SK-N-SH (cell line): Measurements from ENCODE around the gene TPGS1. TPM values are rescaled to one million over a fixed set of nuclear protein-coding genes. Genes with fewer than 3 reads are reported as not detected.
A peak's percentile ranks its signal among the peaks of the same experiment; 100 is the strongest.

Experiments used
- CTCF ChIA-PET: fragments of 300-600, 350-600 bp; formaldehyde crosslinking; extraction: SDS; loops from one replicate; lab custom pipeline; 2021; lab: Yijun Ruan, JAX
- POLR2A ChIA-PET: fragments of 350-600 bp; sonication (Branson Sonifier 250); formaldehyde crosslinking; extraction: SDS; loops from one replicate; lab custom pipeline; 2020; ENCODE audit warnings: antibody characterized with exemption, inconsistent platforms; lab: Yijun Ruan, JAX
- DNase-seq: peaks from one replicate; pipeline ENCODE4 v3.0.0; 2012
- H2AFZ ChIP-seq: fragments of 200-600 bp; sonication (generic); 2 replicates; pipeline ENCODE4 v1.8.1; 2016; ENCODE audit warnings: antibody characterized with exemption, mild to moderate bottlenecking, low read depth
- H3F3A ChIP-seq: fragments of 200-600 bp; sonication (generic); replicated peaks from 2 replicates; pipeline ENCODE3; 2016; ENCODE audit warnings: antibody characterized with exemption, mild to moderate bottlenecking; ENCODE audit not compliant: insufficient read depth
- H3K27ac ChIP-seq, 2 experiments: fragments of 200-500 bp in 1 of 2; fragments of 200-600 bp in 1 of 2; sonication (Bioruptor generic) in 1 of 2; sonication (generic), shearing (Covaris generic) in 1 of 2; 2 replicates each; pipeline versions ENCODE4 v1.5.1 to v1.6.1; 2014 to 2016; ENCODE audit warnings: low read depth in 2 of 2, inconsistent platforms in 1 of 2, low read length in 1 of 2, mild to moderate bottlenecking in 1 of 2, mixed read lengths in 1 of 2
- H3K27me3 ChIP-seq: fragments of 200-600 bp; sonication (generic), shearing (Covaris generic); 2 replicates; pipeline ENCODE4 v1.6.1; 2016; ENCODE audit warnings: mixed run types; ENCODE audit not compliant: insufficient read depth
- H3K36me3 ChIP-seq, 2 experiments: fragments of 200-500 bp in 1 of 2; fragments of 200-600 bp in 1 of 2; sonication (Bioruptor generic) in 1 of 2; sonication (generic) in 1 of 2; replicated peaks in 1 of 2; 2 replicates each; pipeline versions ENCODE3 to v1.5.1; 2014 to 2016; ENCODE audit warnings: low read length in 1 of 2, mild to moderate bottlenecking in 1 of 2; ENCODE audit not compliant: insufficient read depth in 2 of 2, control insufficient read depth in 1 of 2
- H3K4me1 ChIP-seq, 2 experiments: fragments of 200-500 bp in 1 of 2; fragments of 200-600 bp in 1 of 2; sonication (Bioruptor generic) in 1 of 2; sonication (generic), shearing (Covaris generic) in 1 of 2; 2 replicates each; pipeline versions ENCODE4 v1.5.1 to v1.6.1; 2014 to 2016; ENCODE audit warnings: low read depth in 1 of 2, low read length in 1 of 2, mixed run types in 1 of 2; ENCODE audit not compliant: insufficient read depth in 2 of 2, control insufficient read depth in 1 of 2
- H3K4me2 ChIP-seq: fragments of 200-600 bp; sonication (generic), shearing (Covaris generic); 2 replicates; pipeline ENCODE4 v1.6.1; 2017; ENCODE audit warnings: mixed run types
- H3K4me3 ChIP-seq, 2 experiments: fragments of 200-500 bp in 1 of 2; fragments of 200-600 bp in 1 of 2; sonication (Bioruptor generic) in 1 of 2; sonication (generic), shearing (Covaris generic) in 1 of 2; 2 replicates each; pipeline versions ENCODE4 v1.5.1 to v1.8.1; 2014 to 2016; ENCODE audit warnings: low read depth in 2 of 2, inconsistent platforms in 1 of 2, low read length in 1 of 2, mild to moderate bottlenecking in 1 of 2, mixed read lengths in 1 of 2, moderate library complexity in 1 of 2
- H3K79me2 ChIP-seq: fragments of 200-600 bp; sonication (generic); 2 replicates; pipeline ENCODE4 v1.8.1; 2017; ENCODE audit warnings: mild to moderate bottlenecking; ENCODE audit not compliant: insufficient read depth
- H3K9ac ChIP-seq: fragments of 200-600 bp; sonication (generic); 2 replicates; pipeline ENCODE4 v1.6.1; 2017; ENCODE audit warnings: mixed run types
- H3K9me2 ChIP-seq: fragments of 200-600 bp; sonication (generic); 2 replicates; pipeline ENCODE4 v1.6.1; 2017; ENCODE audit warnings: mixed run types
- H3K9me3 ChIP-seq: fragments of 200-600 bp; sonication (generic); 2 replicates; pipeline ENCODE4 v1.6.1; 2017; ENCODE audit warnings: mixed run types, mild to moderate bottlenecking, moderate library complexity
- H4K20me1 ChIP-seq: fragments of 200-600 bp; sonication (generic); 2 replicates; pipeline ENCODE4 v1.6.1; 2017; ENCODE audit warnings: mild to moderate bottlenecking, mixed run types; ENCODE audit not compliant: insufficient read depth
- CHD2 ChIP-seq: fragments of 150-350 bp; IDR thresholded peaks from 2 replicates; pipeline ENCODE4 v1.6.1; 2018; ENCODE audit warnings: low read length; ENCODE audit not compliant: partially characterized antibody
- CTCF ChIP-seq: fragments of 200-600 bp; sonication (generic); IDR thresholded peaks from 2 replicates; pipeline ENCODE4 v1.6.1; 2017; ENCODE audit warnings: antibody characterized with exemption, mild to moderate bottlenecking, moderate library complexity
- EZH2phosphoT487 ChIP-seq: fragments of 200-600 bp; sonication (generic); IDR thresholded peaks from 2 replicates; pipeline ENCODE4 v1.6.1; 2017; ENCODE audit warnings: low read depth, mixed run types, mild to moderate bottlenecking, antibody characterized with exemption, moderate library complexity, borderline replicate concordance
- FOSL2 ChIP-seq: IDR thresholded peaks from 2 replicates; pipeline ENCODE4 v1.4.0; 2012; ENCODE audit warnings: low read depth, mild to moderate bottlenecking, moderate library complexity, borderline replicate concordance
- GATA2 ChIP-seq: sonication (generic); formaldehyde crosslinking; IDR thresholded peaks from 2 replicates; pipeline ENCODE4 v1.5.0; 2020; ENCODE audit warnings: mild to moderate bottlenecking, missing genetic modification reagents
- MXI1 ChIP-seq: IDR thresholded peaks from 2 replicates; pipeline ENCODE4 v1.6.1; 2012; ENCODE audit warnings: mild to moderate bottlenecking, low read depth, low read length, improper control_type of control experiment
- NFIC ChIP-seq: IDR thresholded peaks from 2 replicates; pipeline ENCODE4 v1.4.0; 2012; ENCODE audit warnings: borderline replicate concordance
- NRF1 ChIP-seq: IDR thresholded peaks from 2 replicates; pipeline ENCODE4 v1.6.1; 2012; ENCODE audit warnings: low read depth, mild to moderate bottlenecking, low read length
- PBX3 ChIP-seq: IDR thresholded peaks from 2 replicates; pipeline ENCODE4; 2012
- RAD21 ChIP-seq: IDR thresholded peaks from 2 replicates; pipeline ENCODE4 v1.6.1; 2012; ENCODE audit warnings: mild to moderate bottlenecking, low read length
- RFX5 ChIP-seq: IDR thresholded peaks from 2 replicates; pipeline ENCODE4 v1.6.1; 2012; ENCODE audit warnings: mild to moderate bottlenecking, improper control_type of control experiment, low read length
- RXRA ChIP-seq: IDR thresholded peaks from 2 replicates; pipeline ENCODE4 v1.4.0; 2012; ENCODE audit warnings: low read depth, mild to moderate bottlenecking, borderline replicate concordance
- TEAD4 ChIP-seq: IDR thresholded peaks from 2 replicates; pipeline ENCODE4 v1.4.0; 2012; ENCODE audit warnings: mild to moderate bottlenecking, borderline replicate concordance; ENCODE audit not compliant: insufficient read depth
- USF1 ChIP-seq: IDR thresholded peaks from 2 replicates; pipeline ENCODE4 v1.4.0; 2012; ENCODE audit warnings: low read depth, borderline replicate concordance
- USF2 ChIP-seq: fragments of 150-350 bp; IDR thresholded peaks from 2 replicates; pipeline ENCODE4 v1.6.1; 2017; ENCODE audit warnings: antibody characterized with exemption, low read length, low read depth, borderline replicate concordance
- WGBS: methylation state at CpG from one replicate; pipeline ENCODE4 v1.1.6; 2017; ENCODE audit warnings: low lambda C conversion rate; 5-methylcytosine and 5-hydroxymethylcytosine counted together
- polyA plus RNA-seq, 3 experiments: library from polyadenylated mRNA; depleted of rRNA; stranded (reverse); fragments of >200 nt; gene quantifications; 2 replicates each; pipeline ENCODE4 v1.2.3, GENCODE V29; 2012

The TPGS1 gene
- polyA plus RNA-seq, 1 of the 3 experiments (the other 2 are of a cell fraction): 31.0 TPM

- H3K4me1 ChIP-seq: peaks cover 11 to 19% of the 10 kb centered on the region in 2 experiments; a peak in 2 of 4 replicates
- H2AFZ ChIP-seq: no peak overlapping the region
- peaks cover 48% of the 10 kb centered on the region for H3K79me2 ChIP-seq
- H3F3A ChIP-seq: no peaks in the 10 kb centered on the region
- H3K27me3 ChIP-seq: no peaks in the 10 kb centered on the region
- H3K4me3 ChIP-seq: peak overlapping the region; percentile 75 to 94
- H3K27ac ChIP-seq: peak overlapping the region; percentile 76 to 81
- peak overlapping the region; percentile 99 for H3K4me2 ChIP-seq
- H3K9me2 ChIP-seq: no peaks in the 10 kb centered on the region
- peaks cover 0 to 22% of the 10 kb centered on the region in 2 experiments for H3K36me3 ChIP-seq
- WGBS: 39% methylated on average over 10 of the region's 25 CpGs
- no peaks in the 10 kb centered on the region for H3K9me3 ChIP-seq
- peak overlapping the region; percentile 87 for H3K9ac ChIP-seq
- POLR2A ChIA-PET: no interaction called here
- DNase-seq: no peak
- CTCF ChIA-PET: interaction anchor here (0.8 to 6.2 kb wide), 11 partner anchors 9 to 71 kb away, joined by 3 to 56 read pairs (median 4); partner anchors contain the start of gene TPGS1
- H4K20me1 ChIP-seq: peaks cover 39% of the 10 kb centered on the region
- TF ChIP-seq FOSL2: no peak
- TF ChIP-seq EZH2phosphoT487: no peak
- TF ChIP-seq NRF1: no peak
- TF ChIP-seq CHD2: no peak
- TF ChIP-seq TEAD4: no peak
- no peak for TF ChIP-seq GATA2 (CRISPR knock-in tag)
- no peak for TF ChIP-seq MXI1
- TF ChIP-seq CTCF: no peak
- no peak for TF ChIP-seq NFIC
- TF ChIP-seq RAD21: no peak
- no peak for TF ChIP-seq PBX3
- no peak for TF ChIP-seq USF2
- TF ChIP-seq USF1: no peak
- no peak for TF ChIP-seq RFX5
- TF ChIP-seq RXRA: no peak
Observed at GRCh38 chr19:533364-534058, 26.2 kb downstream of the TPGS1 start.
